Measurements from ENCODE around the gene CACNA1I.
"Not testable (repeated sequence)": the region's sequence is repeated elsewhere in the genome, so short reads cannot be mapped to it uniquely, and the experiment has no call there.

CACNA1I gene

GRCh38 chr22:39570665-39571064 is at the start of gene CACNA1I:
Gene CACNA1I (plus strand): TSS chr22:39570753. CDS start chr22:39570753, 0 bp downstream.
- DNase-seq, result no peak

DNA sequence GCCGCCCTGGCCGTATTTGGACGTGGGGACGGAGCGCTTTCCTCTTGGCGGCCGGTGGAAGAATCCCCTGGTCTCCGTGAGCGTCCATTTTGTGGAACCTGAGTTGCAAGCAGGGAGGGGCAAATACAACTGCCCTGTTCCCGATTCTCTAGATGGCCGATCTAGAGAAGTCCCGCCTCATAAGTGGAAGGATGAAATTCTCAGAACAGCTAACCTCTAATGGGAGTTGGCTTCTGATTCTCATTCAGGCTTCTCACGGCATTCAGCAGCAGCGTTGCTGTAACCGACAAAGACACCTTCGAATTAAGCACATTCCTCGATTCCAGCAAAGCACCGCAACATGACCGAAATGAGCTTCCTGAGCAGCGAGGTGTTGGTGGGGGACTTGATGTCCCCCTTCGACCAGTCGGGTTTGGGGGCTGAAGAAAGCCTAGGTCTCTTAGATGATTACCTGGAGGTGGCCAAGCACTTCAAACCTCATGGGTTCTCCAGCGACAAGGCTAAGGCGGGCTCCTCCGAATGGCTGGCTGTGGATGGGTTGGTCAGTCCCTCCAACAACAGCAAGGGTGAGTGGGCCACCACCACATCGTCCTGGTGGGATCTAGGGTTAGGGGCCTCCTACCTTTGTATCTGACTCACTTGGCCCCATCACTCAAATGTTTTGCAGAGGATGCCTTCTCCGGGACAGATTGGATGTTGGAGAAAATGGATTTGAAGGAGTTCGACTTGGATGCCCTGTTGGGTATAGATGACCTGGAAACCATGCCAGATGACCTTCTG is 49.3 kb upstream of the CACNA1I start:
- DNase-seq, result not testable (repeated sequence)

GRCh38 chr22:39522091-39522490 is 48.5 kb upstream of the CACNA1I start:
- not testable (repeated sequence) for DNase-seq

DNA sequence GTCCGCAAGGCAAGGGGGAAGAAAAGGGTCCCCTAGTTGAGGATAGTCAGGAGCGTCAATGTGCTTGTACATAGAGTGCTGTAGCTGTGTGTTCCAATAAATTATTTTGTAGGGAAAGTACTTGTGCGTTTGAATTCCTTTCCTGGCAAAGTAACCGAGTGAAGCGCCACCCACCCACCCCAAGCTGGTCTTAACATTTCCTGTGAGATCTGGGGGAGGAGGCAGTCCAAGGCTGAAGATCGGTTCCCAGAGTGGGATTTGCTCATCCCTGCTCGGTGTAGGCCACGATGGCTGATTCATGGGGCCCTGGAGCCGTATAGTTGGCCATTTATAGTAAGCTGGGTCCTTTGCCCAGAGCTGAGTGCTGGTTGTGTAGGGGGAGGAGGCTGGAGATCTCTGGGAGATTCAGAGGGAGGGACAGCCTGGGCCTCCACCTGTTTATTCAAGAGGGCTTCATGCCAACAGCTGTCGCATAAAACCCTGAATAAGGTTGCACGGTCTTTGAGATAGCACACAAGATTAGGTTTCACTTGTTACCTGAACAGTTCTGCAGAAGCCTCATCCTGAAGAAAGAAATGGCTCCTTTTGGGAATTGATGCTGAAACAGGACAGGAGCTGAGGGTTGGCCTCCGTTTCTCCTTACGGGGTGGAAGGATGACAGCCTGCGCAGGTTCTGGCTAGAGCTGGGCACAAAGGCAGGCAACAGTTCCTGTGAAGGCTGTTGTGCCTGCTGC is 47.8 kb upstream of the CACNA1I start:
- DNase-seq, result no peak

DNA sequence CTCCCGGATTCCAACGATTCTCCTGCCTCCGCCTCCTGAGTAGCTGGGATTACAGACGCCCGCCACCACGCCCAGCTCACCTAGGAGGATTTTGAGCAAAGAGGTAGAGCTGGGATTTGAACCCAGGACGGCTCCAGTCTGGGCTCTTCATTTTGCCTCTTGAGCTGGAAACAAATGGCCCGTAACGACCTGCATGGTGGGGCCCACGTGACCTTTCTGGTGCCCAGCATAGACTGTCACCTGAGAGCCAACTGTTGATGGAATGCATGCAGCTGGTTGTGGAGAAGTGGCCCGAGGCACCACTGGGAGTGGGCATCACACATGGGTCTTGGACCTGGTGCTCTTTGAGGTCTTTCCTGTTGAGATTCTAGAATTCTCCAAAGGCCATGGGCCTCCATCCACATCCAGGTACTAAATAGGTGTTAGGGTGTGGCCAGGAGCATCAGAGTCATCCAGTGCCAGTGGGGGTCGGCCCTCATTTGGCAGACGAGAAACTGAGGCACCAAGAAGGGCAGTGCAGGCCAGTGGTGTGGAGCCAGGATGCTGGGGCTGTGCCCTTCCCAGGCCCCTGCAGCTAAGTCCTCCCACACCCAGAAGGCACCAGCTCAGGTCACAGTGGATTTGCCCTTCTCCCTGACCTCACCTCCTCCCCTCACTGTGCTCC is 46.3 kb upstream of the CACNA1I start:
- DNase-seq, result no peak

- DNase-seq, result no peak
Measured at GRCh38 chr22:39524753-39525657, 45.5 kb upstream of the CACNA1I start.

GRCh38 chr22:39525658-39525975 is 44.9 kb upstream of the CACNA1I start:
- no peak for DNase-seq

GRCh38 chr22:39526736-39527171 is 43.8 kb upstream of the CACNA1I start:
- no peak for DNase-seq

DNA sequence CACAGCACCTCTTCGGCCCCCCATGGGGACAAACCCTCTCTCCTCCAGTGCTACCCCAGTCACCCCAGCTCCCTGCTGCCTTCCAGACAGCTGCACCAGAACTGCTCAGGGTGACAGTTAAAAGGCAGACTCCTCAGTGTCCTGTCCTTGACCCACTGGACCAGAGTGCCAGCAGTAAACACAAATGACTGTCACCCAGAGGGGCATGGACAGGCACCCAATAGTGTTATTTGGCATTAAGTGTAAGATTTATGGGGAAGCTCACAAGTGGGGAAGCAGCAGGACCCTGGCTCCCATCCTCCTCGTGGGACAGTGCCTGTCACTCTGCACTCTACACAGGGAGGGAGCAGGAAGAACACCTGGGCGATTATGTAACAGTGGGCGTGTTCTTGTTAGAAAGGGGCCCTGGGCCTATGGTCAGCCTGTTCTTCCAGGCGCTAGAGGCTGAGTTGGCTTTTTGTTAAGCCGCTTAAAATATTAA is 43.0 kb upstream of the CACNA1I start:
- DNase-seq, result no peak

GRCh38 chr22:39528080-39528661 is 42.4 kb upstream of the CACNA1I start:
- no peak for DNase-seq

- peak; percentile 80 for DNase-seq
Measured at GRCh38 chr22:39528681-39529486, 41.7 kb upstream of the CACNA1I start.

GRCh38 chr22:39529487-39529851 is 41.1 kb upstream of the CACNA1I start:
- no peak for DNase-seq

DNA sequence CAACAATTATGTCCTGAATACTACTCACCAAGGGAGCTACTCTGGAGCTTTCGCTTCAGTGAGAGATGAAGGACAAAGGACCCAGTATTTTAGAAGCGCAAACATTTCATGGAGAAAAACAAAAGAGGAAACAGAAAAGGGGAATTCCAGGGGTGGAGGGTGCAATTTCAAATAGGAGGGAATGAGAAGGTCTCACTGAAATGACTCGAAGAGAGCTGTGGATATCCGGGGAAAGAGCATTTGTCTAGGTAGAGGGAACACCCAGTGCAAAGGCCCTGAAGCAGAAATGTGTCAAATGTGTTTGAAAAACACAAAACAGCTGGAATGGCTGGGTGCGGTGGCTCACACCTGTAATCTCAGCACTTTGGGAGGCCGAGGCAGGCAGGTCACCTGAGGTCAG is 40.4 kb upstream of the CACNA1I start:
- no peak for DNase-seq

GRCh38 chr22:39530692-39531331 is 39.7 kb upstream of the CACNA1I start:
- no peak for DNase-seq

DNA sequence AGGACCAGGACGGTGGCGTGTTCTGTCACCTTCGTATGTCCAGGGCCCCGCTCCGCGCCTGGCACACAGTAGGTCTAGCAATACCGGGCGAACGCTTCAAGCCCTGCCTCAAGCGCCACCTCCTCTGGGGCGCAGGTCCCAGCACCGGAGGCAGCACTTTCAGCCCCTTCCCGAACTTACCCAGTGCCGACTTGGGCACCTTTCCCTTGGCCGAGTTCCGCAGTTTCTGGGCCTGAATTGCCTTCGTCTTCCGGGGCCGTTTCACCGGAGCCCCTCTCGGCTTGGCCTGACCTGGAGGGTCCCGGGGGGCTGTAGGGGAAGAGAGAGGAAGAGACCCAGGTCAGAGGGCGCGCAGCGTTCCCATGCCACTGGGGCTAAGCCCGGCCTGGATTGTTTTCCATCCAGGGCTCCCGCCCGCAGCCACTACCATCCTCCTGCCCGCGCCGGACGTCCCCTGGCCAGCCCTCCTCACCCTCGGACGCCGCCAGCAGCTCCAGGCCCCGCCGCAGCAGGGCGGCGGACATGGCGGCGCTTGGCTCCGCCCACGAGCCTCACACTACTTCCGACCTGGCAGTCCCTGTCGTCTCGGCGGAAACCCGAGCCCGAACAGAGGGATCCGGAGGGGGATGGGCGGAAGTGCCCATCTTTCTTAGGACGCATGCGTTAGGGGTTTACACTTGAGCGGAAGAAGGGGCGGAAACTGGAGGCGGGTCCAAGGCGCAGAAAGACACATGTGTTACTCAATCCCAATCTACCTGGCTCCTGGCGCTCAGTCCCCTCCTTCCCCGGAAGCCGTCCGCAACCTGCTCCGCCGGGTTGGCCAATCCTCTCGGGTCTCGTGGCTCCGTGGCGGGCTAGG is 38.1 kb upstream of the CACNA1I start, which contains the start of gene RPS19BP1:
Gene RPS19BP1 (minus strand): TSS at position 534 of the 859 bp plus-strand sequence. CDS start 10 bp downstream, at position 524.
- peak; percentile 99 for DNase-seq

DNA sequence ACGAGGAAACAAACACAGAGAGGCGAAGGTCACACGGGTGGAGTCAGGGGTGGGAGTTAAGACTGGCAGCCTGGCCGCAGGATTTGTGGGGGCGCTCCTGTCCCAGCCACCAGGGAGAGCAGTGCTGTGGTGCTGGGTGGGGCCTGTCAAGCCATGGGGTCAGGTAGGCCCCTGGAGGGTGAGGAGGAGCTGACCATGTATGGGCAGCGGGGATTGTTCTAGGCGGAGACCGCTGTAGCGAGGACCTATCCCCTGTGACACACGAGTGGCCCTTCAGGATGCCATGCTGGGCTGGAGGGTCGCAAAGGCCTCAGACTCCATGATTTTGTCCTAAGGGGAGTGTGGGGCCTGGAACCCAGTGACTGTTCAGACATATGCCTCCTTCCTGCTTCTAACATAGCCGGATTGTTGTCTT is 36.5 kb upstream of the CACNA1I start:
- no peak for DNase-seq

DNA sequence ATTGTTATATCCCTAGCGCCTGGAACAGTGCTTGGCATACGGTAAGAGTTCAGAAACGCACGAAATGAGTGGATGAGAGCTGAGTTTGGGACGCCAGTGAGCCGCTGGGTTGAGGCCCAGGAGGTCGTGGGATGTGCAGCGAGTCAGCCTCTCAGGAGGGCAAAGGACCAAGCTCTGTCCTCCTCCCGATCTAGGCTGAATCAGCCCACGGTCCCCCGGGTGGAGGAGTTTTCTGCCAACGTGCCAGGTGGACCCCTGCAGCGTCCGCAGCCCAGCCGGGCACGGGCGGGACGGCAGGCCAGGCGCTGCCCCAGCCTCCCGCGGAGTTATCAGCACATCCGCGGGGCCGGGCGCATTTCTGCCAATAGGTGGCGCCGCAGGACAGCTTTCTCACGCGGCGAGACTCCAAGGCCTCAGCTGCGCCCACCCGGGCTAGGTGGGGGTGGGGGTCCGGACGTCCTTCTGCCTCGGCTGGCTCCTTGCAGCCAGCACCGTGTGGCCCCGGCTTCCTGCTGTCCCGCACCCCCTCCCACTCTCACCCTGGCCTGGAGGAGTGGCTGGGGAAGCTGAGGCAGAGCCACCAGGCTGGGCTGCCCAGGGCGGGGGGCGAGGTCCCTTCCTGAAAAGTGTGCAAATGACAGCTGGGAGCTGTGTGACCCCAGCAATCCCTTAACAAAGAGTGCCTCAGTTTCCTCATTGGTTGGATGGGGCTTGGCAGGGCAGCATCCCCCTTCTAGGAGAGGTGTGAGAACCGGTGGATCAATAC is 35.8 kb upstream of the CACNA1I start:
- DNase-seq, result peak; percentile 73

- DNase-seq, result no peak
Measured at GRCh38 chr22:39535357-39535725, 35.2 kb upstream of the CACNA1I start.

Measured in activated T-cell treated with anti-CD3 and anti-CD28 coated beads for 4 hours (primary cell).